ENCODE measurements around the gene DHCR24. TPM values are rescaled to one million over a fixed set of nuclear protein-coding genes. Genes with fewer than 3 reads are reported as not detected.

DHCR24 gene
- total RNA-seq, 1 donor from 2014 or later = 12.8 TPM

DNA sequence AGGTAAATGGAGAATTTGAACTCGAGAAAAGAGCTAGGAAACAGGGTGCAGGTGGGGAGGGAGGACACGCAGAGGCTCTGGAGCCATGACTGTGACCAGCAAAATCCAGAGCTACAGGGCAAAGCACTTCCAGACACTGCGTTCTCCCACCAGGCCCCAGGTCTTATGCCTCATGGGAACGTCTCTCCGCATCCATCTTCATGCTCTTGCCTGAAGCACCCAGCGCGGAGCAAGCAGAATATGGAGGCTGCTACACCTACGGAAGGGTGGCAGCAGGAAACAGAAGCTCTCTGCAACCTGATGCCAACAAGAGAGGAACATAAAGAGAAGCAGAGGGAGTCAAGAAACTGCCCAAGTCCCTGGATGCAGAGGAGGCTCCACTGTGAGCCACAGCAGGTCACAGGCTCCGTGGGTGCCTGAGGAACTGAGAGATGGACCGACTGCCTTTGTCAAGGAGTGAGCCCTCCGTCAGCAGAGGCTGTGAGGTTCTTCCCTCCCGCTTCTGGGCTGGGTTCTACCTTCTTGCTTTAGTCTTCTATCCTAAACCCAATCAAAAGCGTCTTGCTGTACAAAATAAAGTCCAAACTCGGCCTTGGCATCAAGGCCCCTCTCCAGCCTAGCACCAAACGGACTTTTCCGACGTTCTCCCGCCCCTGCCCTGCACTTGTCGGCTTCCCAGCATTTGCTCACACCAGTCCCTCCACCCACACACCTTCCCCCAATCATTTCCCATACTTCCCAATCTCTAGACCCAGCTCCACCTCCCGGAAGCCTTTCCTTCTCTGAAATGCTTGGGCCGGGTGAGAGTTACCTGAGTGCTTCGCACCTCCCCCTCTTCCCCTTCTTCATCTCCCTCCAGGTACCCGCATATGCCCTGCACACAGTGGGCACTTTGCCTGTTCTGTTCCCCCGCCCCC is 930 bp downstream of the DHCR24 start:
- no peak for DNase-seq
- Histone ChIP-seq H3K4me1 (peaks cover 21% of the 10 kb centered on the region), H3K27ac (replicated peaks) (no peak overlapping the region), H3K9me3 (replicated peaks) (no peaks in the 10 kb centered on the region), H3K27me3 (ENCODE audit: low read depth) (peaks cover 9% of the 10 kb centered on the region), H3K4me3 (peak overlapping the region; percentile 74), H3K36me3 (no peaks in the 10 kb centered on the region)
- TF ChIP-seq, protein P1, sequence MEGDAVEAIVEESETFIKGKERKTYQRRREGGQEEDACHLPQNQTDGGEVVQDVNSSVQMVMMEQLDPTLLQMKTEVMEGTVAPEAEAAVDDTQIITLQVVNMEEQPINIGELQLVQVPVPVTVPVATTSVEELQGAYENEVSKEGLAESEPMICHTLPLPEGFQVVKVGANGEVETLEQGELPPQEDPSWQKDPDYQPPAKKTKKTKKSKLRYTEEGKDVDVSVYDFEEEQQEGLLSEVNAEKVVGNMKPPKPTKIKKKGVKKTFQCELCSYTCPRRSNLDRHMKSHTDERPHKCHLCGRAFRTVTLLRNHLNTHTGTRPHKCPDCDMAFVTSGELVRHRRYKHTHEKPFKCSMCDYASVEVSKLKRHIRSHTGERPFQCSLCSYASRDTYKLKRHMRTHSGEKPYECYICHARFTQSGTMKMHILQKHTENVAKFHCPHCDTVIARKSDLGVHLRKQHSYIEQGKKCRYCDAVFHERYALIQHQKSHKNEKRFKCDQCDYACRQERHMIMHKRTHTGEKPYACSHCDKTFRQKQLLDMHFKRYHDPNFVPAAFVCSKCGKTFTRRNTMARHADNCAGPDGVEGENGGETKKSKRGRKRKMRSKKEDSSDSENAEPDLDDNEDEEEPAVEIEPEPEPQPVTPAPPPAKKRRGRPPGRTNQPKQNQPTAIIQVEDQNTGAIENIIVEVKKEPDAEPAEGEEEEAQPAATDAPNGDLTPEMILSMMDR (IDR thresholded peaks at IDR 0.05; ENCODE audit: borderline replicate concordance) = no peak
- intact Hi-C loops (cut with micrococcal nuclease) = no loop called here

DNA sequence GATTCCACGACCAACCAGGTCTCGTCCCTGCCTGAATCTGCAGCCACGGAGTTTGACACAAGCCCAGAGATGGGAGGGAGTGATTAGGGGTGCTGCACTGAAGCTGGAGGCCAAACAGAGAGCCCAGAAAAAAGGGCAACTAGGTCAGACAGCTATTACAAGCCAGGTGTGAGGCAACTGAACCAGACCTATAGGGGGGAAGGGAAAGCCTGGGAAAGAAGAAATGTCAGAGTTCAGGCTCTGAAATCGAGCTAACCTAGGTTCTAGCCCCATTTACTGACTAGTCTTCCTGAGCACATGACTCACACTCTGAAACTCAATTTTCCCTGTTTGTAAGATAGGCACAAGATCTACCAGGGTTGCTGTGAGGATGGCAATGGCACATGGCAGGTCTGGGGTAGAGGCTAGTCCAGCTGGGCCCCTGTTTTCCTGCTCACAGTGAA is 1.7 kb downstream of the DHCR24 start:
- no peak for DNase-seq
- Histone ChIP-seq H3K9me3 (replicated peaks) (no peaks in the 10 kb centered on the region), H3K27ac (replicated peaks) (no peak overlapping the region), H3K36me3 (no peaks in the 10 kb centered on the region), H3K4me1 (peaks cover 21% of the 10 kb centered on the region), H3K27me3 (ENCODE audit: low read depth) (peaks cover 6% of the 10 kb centered on the region), H3K4me3 (no peak overlapping the region)
- intact Hi-C loops (cut with micrococcal nuclease) = no loop called here
- TF ChIP-seq, protein P1 (IDR thresholded peaks at IDR 0.05; ENCODE audit: borderline replicate concordance) = no peak

DNA sequence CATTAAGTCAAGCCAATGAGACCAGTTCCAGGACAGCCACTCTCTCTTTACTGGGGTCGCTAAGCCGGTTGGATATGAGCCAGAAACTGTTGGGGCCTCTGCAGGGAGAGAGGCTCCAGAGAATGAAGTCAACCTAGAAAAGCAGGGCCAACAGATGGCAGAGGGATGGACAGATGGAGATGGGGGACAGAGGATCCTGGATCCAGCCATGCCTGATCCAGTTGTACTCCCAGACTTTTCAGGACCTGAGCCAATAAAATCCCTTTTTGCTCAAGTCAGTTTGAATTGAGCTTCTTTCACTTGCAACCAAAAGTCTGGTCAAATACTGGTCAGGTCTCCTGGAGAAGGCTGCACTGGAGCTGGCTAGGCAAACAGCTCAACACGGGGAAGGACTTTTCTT is 2.2 kb downstream of the DHCR24 start:
- Histone ChIP-seq H3K36me3 (no peaks in the 10 kb centered on the region), H3K4me1 (peaks cover 21% of the 10 kb centered on the region), H3K9me3 (replicated peaks) (no peaks in the 10 kb centered on the region), H3K4me3 (no peak overlapping the region), H3K27ac (replicated peaks) (no peak overlapping the region), H3K27me3 (ENCODE audit: low read depth) (peaks cover under 1% of the 10 kb centered on the region)
- TF ChIP-seq, protein P1 (IDR thresholded peaks at IDR 0.05; ENCODE audit: borderline replicate concordance) = no peak
- intact Hi-C loops (cut with micrococcal nuclease) = no loop called here
- DNase-seq = no peak

DNA sequence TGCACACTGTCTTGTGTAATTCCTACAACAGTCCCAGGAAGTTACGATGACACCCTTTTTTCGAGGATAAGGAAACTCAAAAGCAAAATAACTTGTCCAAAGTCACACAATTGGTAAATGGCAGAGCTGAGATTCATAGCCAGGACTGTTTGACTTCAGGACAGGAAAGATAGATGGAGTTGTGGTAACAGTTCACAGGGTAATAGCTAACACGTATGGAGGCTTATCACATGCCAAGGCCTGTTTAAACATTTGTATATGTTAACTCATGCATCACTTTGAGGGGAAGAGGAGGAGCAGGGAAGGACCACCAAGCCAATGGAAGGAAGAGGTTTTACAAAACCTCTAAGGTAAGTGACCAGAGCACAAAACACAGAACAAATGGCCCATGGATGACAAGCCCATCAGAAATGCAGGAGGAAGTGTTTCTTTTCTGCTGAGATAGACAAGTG is 2.8 kb downstream of the DHCR24 start:
- DNase-seq = no peak
- Histone ChIP-seq H3K4me3 (no peak overlapping the region), H3K27ac (replicated peaks) (no peak overlapping the region), H3K9me3 (replicated peaks) (peaks cover under 1% of the 10 kb centered on the region), H3K36me3 (no peaks in the 10 kb centered on the region), H3K27me3 (ENCODE audit: low read depth) (no peaks in the 10 kb centered on the region), H3K4me1 (peaks cover 21% of the 10 kb centered on the region)
- intact Hi-C loops (cut with micrococcal nuclease) = no loop called here
- TF ChIP-seq, protein P1 (IDR thresholded peaks at IDR 0.05; ENCODE audit: borderline replicate concordance) = no peak

DNA sequence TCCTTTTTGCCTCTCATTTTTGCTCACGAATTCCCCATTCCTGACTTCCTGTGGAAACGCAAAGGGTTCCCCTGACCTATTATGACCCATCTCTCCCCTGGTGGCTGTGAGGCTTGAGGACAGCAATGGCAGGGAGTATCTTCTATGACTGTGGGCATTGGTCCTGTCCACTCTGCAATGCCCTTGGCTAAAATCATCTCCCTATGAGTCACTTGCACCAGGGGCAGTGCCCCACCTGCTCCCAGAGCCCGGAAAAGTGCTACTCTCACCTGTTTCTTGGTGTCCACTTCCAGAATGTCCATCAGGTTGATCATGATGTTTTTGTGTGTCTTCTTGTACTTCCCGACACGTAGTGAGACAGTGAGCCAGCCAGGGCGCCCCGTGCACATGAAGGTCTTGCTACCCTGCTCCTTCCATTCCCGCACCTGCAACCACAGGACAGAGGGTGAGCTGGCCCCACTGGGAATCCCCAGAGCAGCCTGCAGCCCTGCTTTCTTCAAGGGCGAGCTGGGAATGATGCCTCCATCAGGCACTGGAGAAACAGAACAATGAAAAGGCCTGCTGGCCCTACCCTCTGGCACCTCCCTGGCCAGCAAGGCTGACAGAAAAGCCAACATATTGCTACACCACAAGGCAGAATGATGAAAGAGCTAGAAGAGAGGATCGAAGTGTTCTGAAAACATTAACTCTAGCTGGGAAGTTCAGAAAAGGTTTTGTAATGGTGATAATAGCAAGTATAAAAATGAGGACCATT is 3.5 kb downstream of the DHCR24 start:
- Histone ChIP-seq H3K27ac (replicated peaks) (no peak overlapping the region), H3K27me3 (ENCODE audit: low read depth) (no peaks in the 10 kb centered on the region), H3K4me1 (peaks cover 21% of the 10 kb centered on the region), H3K36me3 (no peaks in the 10 kb centered on the region), H3K4me3 (no peak overlapping the region), H3K9me3 (replicated peaks) (peaks cover 4% of the 10 kb centered on the region)
- DNase-seq = no peak
- TF ChIP-seq, protein P1 (IDR thresholded peaks at IDR 0.05; ENCODE audit: borderline replicate concordance) = no peak
- intact Hi-C loops (cut with micrococcal nuclease) = no loop called here
